Hepatocyte (in vitro differentiated cells): Measurements from ENCODE around the gene GLCE. TPM values are rescaled to one million over a fixed set of nuclear protein-coding genes. Genes with fewer than 3 reads are reported as not detected.
A peak's percentile ranks its signal among the peaks of the same experiment; 100 is the strongest.

Experiments
- DNase-seq: peaks from one replicate; pipeline ENCODE4 v3.0.0-alpha.2; 2016; ENCODE audit warnings: low spot score
- H2AFZ ChIP-seq: fragments of 200-600 bp; sonication (generic); 2 replicates; pipeline ENCODE4 v1.6.0; 2016; ENCODE audit warnings: antibody characterized with exemption, mild to moderate bottlenecking
- H3K27ac ChIP-seq: fragments of 200-600 bp; sonication (generic); 2 replicates; pipeline ENCODE4 v1.5.1; 2016; ENCODE audit warnings: mild to moderate bottlenecking
- H3K27me3 ChIP-seq: fragments of 200-600 bp; sonication (generic); 2 replicates; pipeline ENCODE4 v1.6.1; 2016
- H3K36me3 ChIP-seq: fragments of 200-600 bp; sonication (generic); replicated peaks from 2 replicates; pipeline ENCODE4 v1.5.1; 2016; ENCODE audit warnings: low read depth; ENCODE audit not compliant: insufficient read depth
- H3K4me1 ChIP-seq: fragments of 200-600 bp; sonication (generic); 2 replicates; pipeline ENCODE4 v1.5.1; 2016; ENCODE audit warnings: mild to moderate bottlenecking, moderate library complexity; ENCODE audit not compliant: insufficient read depth
- H3K4me2 ChIP-seq: fragments of 200-600 bp; sonication (generic); 2 replicates; pipeline ENCODE4 v1.6.0; 2016
- H3K4me3 ChIP-seq: fragments of 200-600 bp; sonication (generic); 2 replicates; pipeline ENCODE4 v1.5.1; 2016; ENCODE audit warnings: mild to moderate bottlenecking
- H3K79me2 ChIP-seq: fragments of 200-600 bp; sonication (generic); 2 replicates; pipeline ENCODE4 v1.6.0; 2017; ENCODE audit warnings: mild to moderate bottlenecking
- H3K9me2 ChIP-seq: fragments of 200-600 bp; sonication (generic); replicated peaks from 2 replicates; pipeline ENCODE4 v1.6.0; 2017; ENCODE audit warnings: mild to moderate bottlenecking; ENCODE audit not compliant: insufficient read depth
- H3K9me3 ChIP-seq: fragments of 200-600 bp; sonication (generic); 2 replicates; pipeline ENCODE4 v1.5.1; 2016; ENCODE audit warnings: low read depth, mild to moderate bottlenecking
- H4K20me1 ChIP-seq: fragments of 200-600 bp; sonication (generic); 2 replicates; pipeline ENCODE4 v1.6.0; 2016; ENCODE audit warnings: mild to moderate bottlenecking; ENCODE audit not compliant: insufficient read depth, poor library complexity, severe bottlenecking
- EZH2 ChIP-seq: fragments of 200-600 bp; sonication (generic); IDR thresholded peaks from 2 replicates; pipeline ENCODE4 v1.6.1; 2016; ENCODE audit warnings: antibody characterized with exemption, mild to moderate bottlenecking, borderline replicate concordance
- EZH2phosphoT487 ChIP-seq: fragments of 200-600 bp; sonication (generic); IDR thresholded peaks from one replicate; pipeline ENCODE4 v1.6.1; 2018; ENCODE audit warnings: antibody characterized with exemption, mild to moderate bottlenecking, low read depth, moderate library complexity; ENCODE audit not compliant: unreplicated experiment, severe bottlenecking
- WGBS: methylation state at CpG from one replicate; pipeline ENCODE4 v1.1.6; 2016; ENCODE audit warnings: low lambda C conversion rate; ENCODE audit errors: missing lambda C conversion rate; 5-methylcytosine and 5-hydroxymethylcytosine counted together
- polyA plus RNA-seq: library from polyadenylated mRNA; unstranded; fragments of >200 nt; fragmentation: Nextera tagmentation; extraction: Ambion mirVana; gene quantifications from 2 replicates; pipeline ENCODE4 v1.2.1, GENCODE V29; 2016
- total RNA-seq: library from RNA; depleted of rRNA; stranded (reverse); fragments of >200 nt; gene quantifications from 2 replicates; pipeline ENCODE4 v1.2.3, GENCODE V29; 2014
- TF ChIP-seq, protein P1 (sequence below): fragments of 200-600 bp; sonication (generic); IDR thresholded peaks from 2 replicates; pipeline ENCODE4 v1.5.1; 2016; ENCODE audit warnings: antibody characterized with exemption, mild to moderate bottlenecking; ENCODE audit not compliant: poor library complexity

GLCE gene
- total and polyA plus RNA-seq, 2 experiments from 2014 or later: 14.4 to 37.9 TPM

DNA sequence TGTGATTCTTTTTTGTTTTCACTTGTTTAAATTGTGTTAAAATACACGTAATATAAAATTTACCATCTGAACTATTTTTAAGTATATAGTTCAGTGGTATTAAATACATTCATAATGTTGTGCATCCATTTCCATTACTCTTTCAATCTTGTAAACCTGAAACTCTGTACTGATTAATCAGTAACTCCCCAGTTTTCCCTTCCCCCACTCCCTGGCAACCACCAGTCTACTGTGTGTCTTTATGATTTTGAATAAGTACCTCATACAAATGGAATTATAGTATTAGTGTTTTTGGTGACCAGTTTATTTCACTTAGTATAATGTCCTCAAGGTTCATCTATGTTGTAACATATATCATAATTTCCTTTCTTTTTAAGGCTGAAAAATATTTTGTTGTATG is 59.3 kb downstream of the GLCE start:
- no peak for DNase-seq
- H3K4me3 ChIP-seq: no peak overlapping the region
- H3K79me2 ChIP-seq: peaks cover 9% of the 10 kb centered on the region
- no peak for TF ChIP-seq EZH2phosphoT487
- TF ChIP-seq, protein P1, sequence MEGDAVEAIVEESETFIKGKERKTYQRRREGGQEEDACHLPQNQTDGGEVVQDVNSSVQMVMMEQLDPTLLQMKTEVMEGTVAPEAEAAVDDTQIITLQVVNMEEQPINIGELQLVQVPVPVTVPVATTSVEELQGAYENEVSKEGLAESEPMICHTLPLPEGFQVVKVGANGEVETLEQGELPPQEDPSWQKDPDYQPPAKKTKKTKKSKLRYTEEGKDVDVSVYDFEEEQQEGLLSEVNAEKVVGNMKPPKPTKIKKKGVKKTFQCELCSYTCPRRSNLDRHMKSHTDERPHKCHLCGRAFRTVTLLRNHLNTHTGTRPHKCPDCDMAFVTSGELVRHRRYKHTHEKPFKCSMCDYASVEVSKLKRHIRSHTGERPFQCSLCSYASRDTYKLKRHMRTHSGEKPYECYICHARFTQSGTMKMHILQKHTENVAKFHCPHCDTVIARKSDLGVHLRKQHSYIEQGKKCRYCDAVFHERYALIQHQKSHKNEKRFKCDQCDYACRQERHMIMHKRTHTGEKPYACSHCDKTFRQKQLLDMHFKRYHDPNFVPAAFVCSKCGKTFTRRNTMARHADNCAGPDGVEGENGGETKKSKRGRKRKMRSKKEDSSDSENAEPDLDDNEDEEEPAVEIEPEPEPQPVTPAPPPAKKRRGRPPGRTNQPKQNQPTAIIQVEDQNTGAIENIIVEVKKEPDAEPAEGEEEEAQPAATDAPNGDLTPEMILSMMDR: no peak
- TF ChIP-seq EZH2: no peak
- peaks cover 3% of the 10 kb centered on the region for H3K4me1 ChIP-seq
- H3K9me3 ChIP-seq: peaks cover 3% of the 10 kb centered on the region
- H3K27me3 ChIP-seq: no peaks in the 10 kb centered on the region
- H2AFZ ChIP-seq: no peak overlapping the region
- H3K4me2 ChIP-seq: no peak overlapping the region
- no peaks in the 10 kb centered on the region for H3K9me2 ChIP-seq
- no peak overlapping the region for H3K27ac ChIP-seq
- WGBS: 96% methylated on average over 1 of the region's 1 CpG
- H4K20me1 ChIP-seq: no peaks in the 10 kb centered on the region
- no peaks in the 10 kb centered on the region for H3K36me3 ChIP-seq

DNA sequence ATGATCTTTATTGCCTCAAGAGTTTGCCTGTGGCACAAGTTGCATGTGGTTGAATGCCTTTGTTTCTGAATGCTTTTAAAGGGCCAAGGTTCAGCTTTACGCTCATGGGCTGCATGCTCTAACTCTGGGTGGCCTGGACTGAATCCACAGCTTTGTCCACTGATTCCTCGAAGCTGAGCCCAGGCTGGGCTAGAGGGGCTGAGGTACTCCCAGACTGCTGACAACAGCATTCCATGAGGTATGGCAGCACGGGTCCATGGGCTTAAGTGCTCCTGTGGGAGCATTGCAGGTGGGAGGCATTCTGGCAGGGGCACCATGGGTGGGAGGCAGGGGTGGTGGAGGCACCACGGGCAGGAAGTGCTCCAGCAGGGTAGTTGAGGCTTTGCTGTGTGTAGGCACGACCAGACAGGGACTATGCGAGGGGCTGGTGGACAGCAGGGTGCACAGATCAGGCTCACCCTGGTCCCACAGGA is 61.6 kb downstream of the GLCE start:
- Histone ChIP-seq H3K36me3 (no peaks in the 10 kb centered on the region), H3K9me3 (peaks cover 3% of the 10 kb centered on the region), H3K4me3 (no peak overlapping the region), H3K79me2 (peaks cover 9% of the 10 kb centered on the region), H3K4me1 (peaks cover 13% of the 10 kb centered on the region), H3K9me2 (no peaks in the 10 kb centered on the region), H2AFZ (no peak overlapping the region), H4K20me1 (no peaks in the 10 kb centered on the region), H3K4me2 (no peak overlapping the region), H3K27ac (no peak overlapping the region), H3K27me3 (no peaks in the 10 kb centered on the region)
- 80% methylated on average over 6 of the region's 6 CpGs for WGBS
- TF ChIP-seq EZH2 (no peak), EZH2phosphoT487 (no peak)
- TF ChIP-seq, protein P1: no peak
- peak; percentile 18 for DNase-seq

DNA sequence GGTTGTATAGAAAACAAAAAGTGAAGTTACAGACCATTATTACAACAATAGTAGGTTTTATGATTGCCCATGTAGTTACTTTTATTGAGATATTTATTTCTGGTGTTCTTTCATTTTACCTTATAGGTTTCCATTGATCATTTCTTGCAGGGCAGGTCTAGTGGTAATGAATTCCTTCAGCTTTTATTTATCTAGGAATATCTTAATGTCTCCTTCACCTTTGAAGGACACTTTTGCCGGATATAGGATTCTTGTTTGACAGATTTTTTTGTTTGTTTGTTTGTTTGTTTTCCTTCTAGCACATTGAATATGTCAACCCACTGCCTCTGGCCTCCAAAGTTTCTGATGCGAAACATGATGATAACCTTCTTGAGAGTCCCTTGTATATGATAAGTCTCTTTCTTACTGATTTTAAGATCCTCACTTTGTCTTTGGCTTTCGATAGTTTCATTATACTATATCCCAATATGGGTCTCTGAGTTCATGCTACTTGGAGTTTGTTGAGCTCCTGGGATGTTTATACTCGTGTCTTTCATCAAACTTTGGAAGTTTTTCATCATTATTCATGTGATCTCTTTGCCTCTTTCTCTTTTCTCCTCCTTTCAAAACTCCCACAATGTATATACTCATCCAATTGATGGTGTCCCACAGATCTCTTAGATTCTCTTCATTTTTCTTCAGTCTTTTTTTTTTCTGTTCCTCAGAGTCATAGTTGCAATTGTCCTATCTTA is 62.8 kb downstream of the GLCE start:
- TF ChIP-seq EZH2: no peak
- TF ChIP-seq, protein P1: no peak
- no peak for TF ChIP-seq EZH2phosphoT487

More for the DNA sequence above, 62.8 kb downstream of the GLCE start:
- no peak overlapping the region for H3K27ac ChIP-seq
- peaks cover 9% of the 10 kb centered on the region for H3K79me2 ChIP-seq
- 92% methylated on average over 4 of the region's 4 CpGs for WGBS
- H3K27me3 ChIP-seq: no peaks in the 10 kb centered on the region
- H3K36me3 ChIP-seq: no peaks in the 10 kb centered on the region
- H4K20me1 ChIP-seq: no peaks in the 10 kb centered on the region
- H3K4me2 ChIP-seq: no peak overlapping the region
- H3K9me2 ChIP-seq: no peaks in the 10 kb centered on the region
- DNase-seq: no peak
- no peak overlapping the region for H2AFZ ChIP-seq
- no peak overlapping the region for H3K4me3 ChIP-seq
- H3K9me3 ChIP-seq: peaks cover 3% of the 10 kb centered on the region
- peaks cover 13% of the 10 kb centered on the region for H3K4me1 ChIP-seq
